NCI-H2196 treated with DMSO at 0.1 percent for 48 hours (cell line): ENCODE data around the gene SELENOP.
"Not testable (repeated sequence)": the region's sequence is repeated elsewhere in the genome, so short reads cannot be mapped to it uniquely, and the experiment has no call there.

Experiments used
- DNase-seq: peaks from one replicate; lab custom pipeline; 2025; ENCODE audit not compliant: unreplicated experiment; lab: John Stamatoyannopoulos, UW

The SELENOP gene

DNA sequence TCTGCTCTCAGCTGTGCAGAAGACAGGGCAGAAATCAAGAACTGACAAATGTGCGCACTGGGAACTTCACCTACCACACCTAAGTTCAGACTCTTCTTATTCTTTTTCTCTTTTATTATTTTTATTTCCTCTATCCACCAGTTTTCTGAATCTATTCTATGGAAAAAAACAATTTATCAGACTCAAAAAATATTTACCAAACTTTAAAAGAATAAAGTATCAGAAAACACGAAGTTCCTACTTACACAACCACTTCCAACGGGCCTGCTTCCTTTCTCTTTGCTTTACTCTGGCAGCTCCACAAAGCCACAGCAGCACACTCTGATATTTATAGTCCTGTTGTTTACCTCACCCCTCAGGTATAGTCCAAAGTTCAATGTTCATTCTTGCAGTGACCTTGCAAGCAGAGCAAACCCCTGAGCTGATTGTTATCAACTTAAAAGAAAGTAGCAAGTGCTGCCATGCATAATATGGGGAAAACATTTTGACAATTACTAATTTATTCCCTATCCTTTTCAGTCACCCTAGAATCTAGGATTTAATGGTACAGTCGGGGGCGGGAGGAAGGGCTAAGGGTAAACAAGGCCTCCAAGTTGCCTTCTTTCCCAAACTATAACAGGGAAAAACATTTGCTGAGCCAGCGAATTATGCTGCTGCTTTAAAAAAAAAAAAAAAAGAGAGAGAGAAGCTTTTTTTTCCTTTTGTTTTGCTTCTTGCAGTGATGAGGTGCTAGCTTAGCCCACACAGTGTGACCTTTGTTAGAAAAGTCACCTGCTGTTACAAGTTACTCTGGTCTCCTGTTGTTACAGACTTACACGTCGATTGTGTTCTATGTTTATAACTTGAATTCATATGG is at the start of gene SELENOP:
TSS of gene SELENOP (minus strand) at position 302 of the 856 bp plus-strand sequence. CDS start 3,539 bp downstream, outside the sequence.
- no peak for DNase-seq

DNA sequence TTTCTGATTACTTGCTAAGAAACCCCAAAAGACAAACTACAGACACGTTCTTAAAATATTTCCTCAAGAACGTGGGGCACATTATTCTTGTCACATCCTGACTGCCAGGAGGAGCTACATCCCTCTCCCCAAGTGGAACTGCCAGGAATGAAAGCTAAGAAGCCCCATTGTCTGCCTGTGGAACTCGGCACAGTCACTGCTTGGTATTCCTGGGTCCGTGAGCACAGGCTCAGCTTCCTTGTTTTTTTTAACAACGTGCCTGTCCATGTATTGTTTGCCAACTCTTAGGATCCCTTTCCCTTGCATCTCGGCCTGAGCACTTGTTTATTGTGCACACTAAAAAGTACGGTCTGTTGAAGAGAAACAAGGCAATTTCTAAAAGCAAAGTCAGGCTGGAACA is 47.0 kb upstream of the SELENOP start:
- DNase-seq, result no peak

DNA sequence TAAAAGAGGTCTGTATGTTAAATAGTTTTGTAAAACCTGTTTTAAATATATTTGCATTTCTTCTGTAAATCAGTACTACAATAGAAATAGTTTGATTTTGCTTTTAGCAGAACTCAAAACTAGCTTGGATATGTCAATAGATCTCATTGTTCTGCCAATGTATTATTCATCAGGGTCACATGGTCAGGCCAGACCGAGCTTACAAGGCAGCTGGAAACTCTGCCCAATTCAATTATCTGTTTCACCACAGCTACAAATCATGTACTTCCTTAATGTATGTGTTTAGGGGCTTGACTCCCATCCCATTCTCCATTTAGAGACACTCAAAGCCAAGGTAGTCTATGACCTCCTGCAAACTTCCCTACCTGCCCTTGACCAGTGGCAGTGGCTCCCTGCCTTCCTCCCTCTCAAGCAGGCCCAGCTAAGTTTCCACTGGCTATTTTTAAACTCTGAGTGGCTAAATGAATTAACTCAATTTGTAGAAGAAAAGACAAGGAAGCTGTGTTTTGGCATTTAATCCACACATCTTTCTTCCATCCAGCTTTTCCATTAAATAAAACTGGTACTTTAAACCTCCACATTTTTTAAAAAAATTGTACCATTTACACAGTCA is 46.4 kb upstream of the SELENOP start:
- no peak for DNase-seq

GRCh38 chr5:42855811-42856210 is 44.1 kb upstream of the SELENOP start:
- DNase-seq, result no peak

- no peak for DNase-seq
Observed at GRCh38 chr5:42855386-42855785, 43.7 kb upstream of the SELENOP start.

GRCh38 chr5:42854795-42855194 is 43.1 kb upstream of the SELENOP start:
- DNase-seq, result no peak

- DNase-seq, result no peak
Observed at GRCh38 chr5:42852826-42853225, 41.1 kb upstream of the SELENOP start.

DNA sequence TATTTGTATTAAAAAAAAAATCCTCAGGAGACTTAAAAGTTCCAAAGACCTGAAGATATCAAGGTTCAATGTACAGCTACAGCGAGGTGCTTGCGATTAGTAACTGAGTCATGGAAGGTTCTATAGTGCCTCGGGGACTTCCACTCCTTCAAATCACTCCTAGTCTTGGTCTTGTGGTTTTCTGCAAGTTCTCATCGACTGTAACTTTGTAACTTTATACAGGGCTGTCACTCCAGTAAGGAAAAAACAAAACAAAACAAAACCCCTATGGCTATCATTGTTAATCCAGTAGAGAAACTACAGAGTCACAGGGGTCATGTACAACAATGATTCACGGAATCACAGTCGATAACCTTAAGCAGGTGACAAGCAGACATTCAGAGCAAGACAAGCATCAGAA is 39.8 kb upstream of the SELENOP start:
- no peak for DNase-seq

- DNase-seq, result no peak
Observed at GRCh38 chr5:42848545-42848944, 36.9 kb upstream of the SELENOP start.

DNA sequence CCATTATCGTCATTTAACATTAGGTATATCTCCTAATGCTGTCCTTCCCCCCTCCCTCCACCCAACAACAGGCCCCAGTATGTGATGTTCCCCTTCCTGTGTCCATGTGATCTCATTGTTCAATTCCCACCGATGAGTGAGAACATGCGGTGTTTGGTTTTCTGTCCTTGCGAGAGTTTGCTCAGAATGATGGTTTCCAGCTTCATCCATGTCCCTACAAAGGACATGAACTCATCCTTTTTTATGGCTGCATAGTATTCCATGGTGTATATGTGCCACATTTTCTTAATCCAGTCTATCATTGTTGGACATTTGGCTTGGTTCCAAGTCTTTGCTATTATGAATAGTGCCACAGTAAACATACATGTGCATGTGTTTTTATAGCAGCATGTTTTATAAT is 32.7 kb upstream of the SELENOP start:
- not testable (repeated sequence) for DNase-seq

DNA sequence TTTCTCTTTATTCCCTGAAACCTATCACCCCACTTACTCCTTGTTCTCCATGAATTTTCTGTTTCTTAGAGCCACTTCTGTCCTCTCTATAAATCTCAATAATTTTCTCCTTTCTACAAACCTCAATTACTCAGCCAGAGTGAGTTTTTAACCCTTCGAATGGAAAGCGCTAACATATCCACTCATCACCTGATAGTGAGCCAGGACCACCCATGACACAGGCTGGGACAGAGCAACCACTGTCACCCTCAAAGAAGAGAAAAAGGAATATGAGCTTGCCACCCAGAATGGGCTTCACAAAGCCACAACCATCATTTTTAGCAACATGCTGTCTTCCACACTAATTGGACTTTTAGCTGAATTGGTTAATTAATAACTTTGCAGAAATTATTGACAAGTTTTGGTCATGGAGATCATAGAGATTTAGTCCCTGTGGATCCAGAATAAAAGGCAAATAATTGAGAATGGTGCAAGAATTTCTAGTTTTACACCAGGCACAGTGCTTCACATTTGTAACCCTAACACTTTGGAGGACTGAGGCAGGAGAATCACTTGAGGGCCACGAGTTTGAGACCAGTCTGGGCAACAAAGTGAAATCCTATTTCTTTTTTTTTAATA is 32.1 kb upstream of the SELENOP start:
- no peak for DNase-seq

GRCh38 chr5:42842921-42843641 is 31.4 kb upstream of the SELENOP start:
- no peak for DNase-seq

GRCh38 chr5:42840842-42841567 is 29.3 kb upstream of the SELENOP start:
- DNase-seq, result no peak

DNA sequence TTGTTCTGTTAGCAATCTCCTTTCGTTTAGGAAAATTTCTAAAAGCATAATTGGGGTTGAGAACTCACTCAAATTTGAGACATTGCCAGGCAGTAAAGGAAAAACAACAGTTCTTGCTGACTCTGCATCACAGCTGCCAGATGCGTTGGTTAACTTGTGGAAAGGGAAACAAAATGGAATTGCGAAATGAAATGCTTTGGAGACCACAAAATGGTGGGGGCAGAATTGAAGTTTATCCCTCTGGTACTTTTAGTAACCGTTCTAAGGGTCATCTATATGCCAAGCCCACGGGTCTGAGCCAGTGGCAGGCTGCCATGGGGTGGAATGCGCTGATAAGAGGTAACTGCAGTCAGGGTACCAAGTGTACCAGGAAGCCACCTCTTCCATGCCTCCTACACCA is 28.6 kb upstream of the SELENOP start:
- no peak for DNase-seq

GRCh38 chr5:42839196-42839595 is 27.5 kb upstream of the SELENOP start:
- no peak for DNase-seq

DNA sequence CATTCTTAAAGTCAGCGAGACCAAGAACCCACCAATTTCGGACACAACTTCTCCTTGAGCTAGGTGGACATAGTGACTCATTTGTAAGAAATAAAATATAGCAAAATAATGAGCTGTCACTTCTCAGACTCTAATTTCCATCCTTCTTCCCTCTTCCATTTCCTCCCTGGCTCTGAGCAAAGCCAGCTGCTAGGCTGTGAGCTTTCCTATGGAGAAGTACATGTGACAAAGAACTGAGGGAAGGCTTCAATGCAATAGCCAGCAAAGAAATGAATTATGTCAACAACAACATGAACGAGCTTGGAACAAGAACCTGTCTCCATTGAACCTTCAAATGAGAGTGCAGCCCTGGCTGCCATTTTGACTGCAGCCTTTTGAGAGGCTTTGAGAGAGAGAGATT is 25.9 kb upstream of the SELENOP start:
- no peak for DNase-seq

DNA sequence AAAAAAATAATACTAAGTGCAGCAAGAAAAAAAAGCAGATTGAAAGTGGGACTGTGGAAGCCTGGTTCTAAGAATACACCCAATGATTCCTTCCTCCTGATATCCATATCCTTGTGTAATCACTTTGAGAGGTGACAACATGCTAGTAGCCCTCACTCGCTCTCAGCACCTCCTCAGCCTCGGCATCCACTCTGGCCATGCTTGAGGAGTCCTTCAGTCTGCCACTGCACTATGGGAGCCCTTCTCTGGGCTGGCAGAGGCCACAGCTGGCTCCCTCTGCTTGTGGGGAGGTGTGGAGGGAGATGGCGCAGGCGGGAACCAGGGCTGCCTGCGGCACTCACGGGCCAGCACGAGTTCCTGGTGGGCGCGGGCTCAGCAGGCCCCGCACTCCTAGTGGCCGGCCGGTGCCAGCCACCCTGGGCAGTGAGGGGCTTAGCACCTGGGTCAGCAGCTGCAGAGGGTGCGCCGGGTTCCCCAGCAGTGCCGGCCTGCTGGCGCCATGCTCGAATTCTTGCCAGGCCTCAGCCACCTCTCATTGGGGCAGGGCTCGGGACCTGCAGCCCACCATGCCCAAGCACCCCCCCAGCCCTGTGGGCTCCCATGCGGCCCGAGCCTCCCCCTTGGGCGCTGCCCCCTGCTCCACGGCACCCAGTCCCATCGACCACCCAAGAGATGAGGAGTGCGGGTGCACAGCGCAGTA is 24.5 kb upstream of the SELENOP start:
- DNase-seq, result no peak

DNA sequence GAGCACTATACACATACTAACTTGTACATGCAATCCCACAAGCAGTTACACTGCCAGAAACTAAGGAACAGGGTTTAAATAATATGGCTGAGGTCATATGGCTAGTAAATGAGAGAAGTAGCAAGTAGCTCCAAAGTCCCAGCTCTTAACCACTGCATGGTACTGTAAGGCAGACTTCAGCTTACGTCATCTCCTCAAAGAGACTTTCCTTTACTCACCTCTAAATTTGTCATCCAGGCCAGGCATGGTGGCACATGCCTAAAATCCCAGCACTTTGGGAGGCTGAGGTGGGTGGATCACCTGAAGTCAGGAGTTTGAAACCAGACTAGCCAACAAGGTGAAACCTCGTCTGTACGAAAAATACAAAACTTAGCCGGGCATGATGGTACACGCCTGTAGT is 20.4 kb upstream of the SELENOP start:
- DNase-seq, result no peak

DNA sequence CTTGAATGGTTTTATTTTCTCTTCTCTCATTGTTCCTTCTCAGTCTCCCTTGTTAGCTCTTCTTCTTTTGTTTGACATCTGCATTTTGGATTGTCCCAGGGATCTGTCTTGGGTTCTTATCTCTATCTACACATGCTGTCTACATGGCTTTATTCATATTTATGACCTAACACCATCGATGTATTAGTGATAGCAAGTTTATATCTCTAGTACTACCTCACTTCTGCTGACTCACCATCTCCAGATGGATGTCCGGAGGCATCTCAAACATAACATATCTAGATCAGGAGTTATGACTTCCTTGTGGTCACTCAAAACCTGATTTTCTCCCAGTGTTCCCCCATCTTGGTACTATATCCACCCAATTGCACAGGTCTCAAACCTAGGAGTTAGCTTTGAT is 19.2 kb upstream of the SELENOP start:
- no peak for DNase-seq

- DNase-seq, result no peak
Observed at GRCh38 chr5:42828671-42829070, 17.0 kb upstream of the SELENOP start.
